ENCODE measurements around the gene BICD1. TPM values are rescaled to one million over a fixed set of nuclear protein-coding genes. Genes with fewer than 3 reads are reported as not detected.
A peak's percentile ranks its signal among the peaks of the same experiment; 100 is the strongest.

BICD1 gene
- total and polyA plus RNA-seq, 2 of the 13 experiments (the other 11 are each of a cell fraction or from before 2014, with no cell fraction given) = 4.5 to 5.2 TPM

- no peak for TF ChIP-seq ZBTB49 (CRISPR knock-in tag; IDR thresholded peaks at IDR 0.05; ENCODE audit: borderline replicate concordance)
- TF ChIP-seq ELF3 (CRISPR knock-in tag; IDR thresholded peaks at IDR 0.05) = 0 out of 2 replicates have a peak, but pooled peaks have one; percentile 41
- TF ChIP-seq SMAD1 (CRISPR knock-in tag; IDR thresholded peaks at IDR 0.05; ENCODE audit: borderline replicate concordance, low read depth) = 0 out of 2 replicates have a peak, but pooled peaks have one; percentile 61
- no peak for TF ChIP-seq ZNF7 (CRISPR knock-in tag; IDR thresholded peaks at IDR 0.05)
- no peak for TF ChIP-seq ZNF10 (CRISPR knock-in tag; IDR thresholded peaks at IDR 0.05; ENCODE audit: borderline replicate concordance, low read depth)
- no peak for TF ChIP-seq ATF1 (CRISPR knock-in tag; IDR thresholded peaks at IDR 0.05)
- no peak for TF ChIP-seq IRF1 (CRISPR knock-in tag; IDR thresholded peaks at IDR 0.05; ENCODE audit: low read depth)
- TF ChIP-seq POGZ (CRISPR knock-in tag; IDR thresholded peaks at IDR 0.05) = peak; percentile 69
- no peak for TF ChIP-seq ZNF790 (CRISPR knock-in tag; IDR thresholded peaks at IDR 0.05; ENCODE audit: borderline replicate concordance)
- TF ChIP-seq TOPORS (CRISPR knock-in tag; IDR thresholded peaks at IDR 0.05) = no peak
- no peak for TF ChIP-seq HINFP (CRISPR knock-in tag; IDR thresholded peaks at IDR 0.05; ENCODE audit: low read depth)
- peak; percentile 68; the same call in 1 of the 2 replicates for TF ChIP-seq ZBTB33 (CRISPR knock-in tag; IDR thresholded peaks at IDR 0.05)
- TF ChIP-seq NFIB (CRISPR knock-in tag; IDR thresholded peaks at IDR 0.05; ENCODE audit: borderline replicate concordance) = no peak
- no peak for TF ChIP-seq MED8 (CRISPR knock-in tag; IDR thresholded peaks at IDR 0.05; ENCODE audit: insufficient replicate concordance)
- no peak for TF ChIP-seq HNRNPUL1 (IDR thresholded peaks at IDR 0.05; ENCODE audit: low read depth, low read length)
- no peak for TF ChIP-seq ZNF484 (CRISPR knock-in tag; IDR thresholded peaks at IDR 0.05; ENCODE audit: borderline replicate concordance, low read depth)
- TF ChIP-seq SETDB1 (CRISPR knock-in tag; IDR thresholded peaks at IDR 0.05; ENCODE audit: borderline replicate concordance) = no peak
- TF ChIP-seq YEATS4 (CRISPR knock-in tag; IDR thresholded peaks at IDR 0.05; ENCODE audit: borderline replicate concordance) = no peak
- TF ChIP-seq ZMYM3 (CRISPR knock-in tag; IDR thresholded peaks at IDR 0.05) = no peak
- TF ChIP-seq RNF2 (conservative IDR thresholded peaks at IDR 0.05; ENCODE audit: low read depth) = 0 out of 2 replicates have a peak, but pooled peaks have one; percentile 37
- peak; percentile 36 for TF ChIP-seq HNRNPLL (IDR thresholded peaks at IDR 0.05; ENCODE audit: low read depth, low read length, poor library complexity, severe bottlenecking)
- no peak for TF ChIP-seq EEA1 (CRISPR knock-in tag; IDR thresholded peaks at IDR 0.05; ENCODE audit: borderline replicate concordance)
- no peak for TF ChIP-seq BHLHE40 (IDR thresholded peaks at IDR 0.05; ENCODE audit: low read length)
- TF ChIP-seq ZNF598 (CRISPR knock-in tag; IDR thresholded peaks at IDR 0.05; ENCODE audit: borderline replicate concordance) = no peak
Measured at GRCh38 chr12:32390572-32391219, 284.0 kb downstream of the BICD1 start (continued).

All from HepG2 (cell line).